SK-N-SH (cell line): ENCODE data around the gene RLF. TPM values are rescaled to one million over a fixed set of nuclear protein-coding genes. Genes with fewer than 3 reads are reported as not detected.
A peak's percentile ranks its signal among the peaks of the same experiment; 100 is the strongest.

Experiments used
- CTCF ChIA-PET: fragments of 300-600, 350-600 bp; formaldehyde crosslinking; extraction: SDS; loops from one replicate; lab custom pipeline; 2021; lab: Yijun Ruan, JAX
- POLR2A ChIA-PET: fragments of 350-600 bp; sonication (Branson Sonifier 250); formaldehyde crosslinking; extraction: SDS; loops from one replicate; lab custom pipeline; 2020; ENCODE audit warnings: antibody characterized with exemption, inconsistent platforms; lab: Yijun Ruan, JAX
- DNase-seq: peaks from one replicate; pipeline ENCODE4 v3.0.0; 2012
- H2AFZ ChIP-seq: fragments of 200-600 bp; sonication (generic); 2 replicates; pipeline ENCODE4 v1.8.1; 2016; ENCODE audit warnings: antibody characterized with exemption, mild to moderate bottlenecking, low read depth
- H3F3A ChIP-seq: fragments of 200-600 bp; sonication (generic); replicated peaks from 2 replicates; pipeline ENCODE3; 2016; ENCODE audit warnings: antibody characterized with exemption, mild to moderate bottlenecking; ENCODE audit not compliant: insufficient read depth
- H3K27ac ChIP-seq, 2 experiments: fragments of 200-500 bp in 1 of 2; fragments of 200-600 bp in 1 of 2; sonication (Bioruptor generic) in 1 of 2; sonication (generic), shearing (Covaris generic) in 1 of 2; 2 replicates each; pipeline versions ENCODE4 v1.5.1 to v1.6.1; 2014 to 2016; ENCODE audit warnings: low read depth in 2 of 2, inconsistent platforms in 1 of 2, low read length in 1 of 2, mild to moderate bottlenecking in 1 of 2, mixed read lengths in 1 of 2
- H3K27me3 ChIP-seq: fragments of 200-600 bp; sonication (generic), shearing (Covaris generic); 2 replicates; pipeline ENCODE4 v1.6.1; 2016; ENCODE audit warnings: mixed run types; ENCODE audit not compliant: insufficient read depth
- H3K36me3 ChIP-seq, 2 experiments: fragments of 200-500 bp in 1 of 2; fragments of 200-600 bp in 1 of 2; sonication (Bioruptor generic) in 1 of 2; sonication (generic) in 1 of 2; replicated peaks in 1 of 2; 2 replicates each; pipeline versions ENCODE3 to v1.5.1; 2014 to 2016; ENCODE audit warnings: low read length in 1 of 2, mild to moderate bottlenecking in 1 of 2; ENCODE audit not compliant: insufficient read depth in 2 of 2, control insufficient read depth in 1 of 2
- H3K4me1 ChIP-seq, 2 experiments: fragments of 200-500 bp in 1 of 2; fragments of 200-600 bp in 1 of 2; sonication (Bioruptor generic) in 1 of 2; sonication (generic), shearing (Covaris generic) in 1 of 2; 2 replicates each; pipeline versions ENCODE4 v1.5.1 to v1.6.1; 2014 to 2016; ENCODE audit warnings: low read depth in 1 of 2, low read length in 1 of 2, mixed run types in 1 of 2; ENCODE audit not compliant: insufficient read depth in 2 of 2, control insufficient read depth in 1 of 2
- H3K4me2 ChIP-seq: fragments of 200-600 bp; sonication (generic), shearing (Covaris generic); 2 replicates; pipeline ENCODE4 v1.6.1; 2017; ENCODE audit warnings: mixed run types
- H3K4me3 ChIP-seq, 2 experiments: fragments of 200-500 bp in 1 of 2; fragments of 200-600 bp in 1 of 2; sonication (Bioruptor generic) in 1 of 2; sonication (generic), shearing (Covaris generic) in 1 of 2; 2 replicates each; pipeline versions ENCODE4 v1.5.1 to v1.8.1; 2014 to 2016; ENCODE audit warnings: low read depth in 2 of 2, inconsistent platforms in 1 of 2, low read length in 1 of 2, mild to moderate bottlenecking in 1 of 2, mixed read lengths in 1 of 2, moderate library complexity in 1 of 2
- H3K79me2 ChIP-seq: fragments of 200-600 bp; sonication (generic); 2 replicates; pipeline ENCODE4 v1.8.1; 2017; ENCODE audit warnings: mild to moderate bottlenecking; ENCODE audit not compliant: insufficient read depth
- H3K9ac ChIP-seq: fragments of 200-600 bp; sonication (generic); 2 replicates; pipeline ENCODE4 v1.6.1; 2017; ENCODE audit warnings: mixed run types
- H3K9me2 ChIP-seq: fragments of 200-600 bp; sonication (generic); 2 replicates; pipeline ENCODE4 v1.6.1; 2017; ENCODE audit warnings: mixed run types
- H3K9me3 ChIP-seq: fragments of 200-600 bp; sonication (generic); 2 replicates; pipeline ENCODE4 v1.6.1; 2017; ENCODE audit warnings: mixed run types, mild to moderate bottlenecking, moderate library complexity
- H4K20me1 ChIP-seq: fragments of 200-600 bp; sonication (generic); 2 replicates; pipeline ENCODE4 v1.6.1; 2017; ENCODE audit warnings: mild to moderate bottlenecking, mixed run types; ENCODE audit not compliant: insufficient read depth
- CHD2 ChIP-seq: fragments of 150-350 bp; IDR thresholded peaks from 2 replicates; pipeline ENCODE4 v1.6.1; 2018; ENCODE audit warnings: low read length; ENCODE audit not compliant: partially characterized antibody
- CTCF ChIP-seq: fragments of 200-600 bp; sonication (generic); IDR thresholded peaks from 2 replicates; pipeline ENCODE4 v1.6.1; 2017; ENCODE audit warnings: antibody characterized with exemption, mild to moderate bottlenecking, moderate library complexity
- ELF1 ChIP-seq: IDR thresholded peaks from 2 replicates; pipeline ENCODE4 v1.4.0; 2012
- EP300 ChIP-seq, 2 experiments: IDR thresholded peaks; 2 replicates each; pipeline versions ENCODE4 v1.4.0 to v1.6.1; 2012; ENCODE audit warnings: borderline replicate concordance in 1 of 2, low read depth in 1 of 2, low read length in 1 of 2
- FOXJ3 ChIP-seq: sonication (generic); formaldehyde crosslinking; IDR thresholded peaks from 2 replicates; pipeline ENCODE4 v1.5.1; 2020; ENCODE audit warnings: mild to moderate bottlenecking, missing genetic modification reagents
- IRF3 ChIP-seq: fragments of 150-350 bp; IDR thresholded peaks from 2 replicates; pipeline ENCODE4 v1.6.1; 2016; ENCODE audit warnings: mild to moderate bottlenecking, low read depth, low read length
- MAX ChIP-seq: IDR thresholded peaks from 2 replicates; pipeline ENCODE4 v1.4.0; 2012; ENCODE audit warnings: low read depth
- MEF2A ChIP-seq: IDR thresholded peaks from 2 replicates; pipeline ENCODE4 v1.4.0; 2012; ENCODE audit warnings: low read depth, borderline replicate concordance
- MXI1 ChIP-seq: IDR thresholded peaks from 2 replicates; pipeline ENCODE4 v1.6.1; 2012; ENCODE audit warnings: mild to moderate bottlenecking, low read depth, low read length, improper control_type of control experiment
- NFIC ChIP-seq: IDR thresholded peaks from 2 replicates; pipeline ENCODE4 v1.4.0; 2012; ENCODE audit warnings: borderline replicate concordance
- PBX3 ChIP-seq: IDR thresholded peaks from 2 replicates; pipeline ENCODE4; 2012
- POLR2AphosphoS5 ChIP-seq: IDR thresholded peaks from 2 replicates; pipeline ENCODE4 v1.6.1; 2012; ENCODE audit warnings: low read depth, low read length
- RXRA ChIP-seq: IDR thresholded peaks from 2 replicates; pipeline ENCODE4 v1.4.0; 2012; ENCODE audit warnings: low read depth, mild to moderate bottlenecking, borderline replicate concordance
- SIN3A ChIP-seq: IDR thresholded peaks from 2 replicates; pipeline ENCODE4 v1.6.1; 2012; ENCODE audit warnings: low read depth, mild to moderate bottlenecking, low read length, moderate library complexity, borderline replicate concordance
- SMC3 ChIP-seq: IDR thresholded peaks from 2 replicates; pipeline ENCODE4 v1.6.1; 2012; ENCODE audit warnings: low read depth, low read length, improper control_type of control experiment
- TAF1 ChIP-seq: IDR thresholded peaks from 2 replicates; pipeline ENCODE4 v1.6.1; 2012; ENCODE audit warnings: low read depth, mild to moderate bottlenecking, low read length, moderate library complexity, borderline replicate concordance
- TCF12 ChIP-seq: IDR thresholded peaks from 2 replicates; pipeline ENCODE4 v1.4.0; 2012
- TEAD4 ChIP-seq: IDR thresholded peaks from 2 replicates; pipeline ENCODE4 v1.4.0; 2012; ENCODE audit warnings: mild to moderate bottlenecking, borderline replicate concordance; ENCODE audit not compliant: insufficient read depth
- ZBTB33 ChIP-seq: IDR thresholded peaks from 2 replicates; pipeline ENCODE4 v1.4.0; 2012; ENCODE audit warnings: low read depth, borderline replicate concordance
- WGBS: methylation state at CpG from one replicate; pipeline ENCODE4 v1.1.6; 2017; ENCODE audit warnings: low lambda C conversion rate; 5-methylcytosine and 5-hydroxymethylcytosine counted together
- polyA plus RNA-seq, 3 experiments: library from polyadenylated mRNA; depleted of rRNA; stranded (reverse); fragments of >200 nt; gene quantifications; 2 replicates each; pipeline ENCODE4 v1.2.3, GENCODE V29; 2012

RLF gene
- polyA plus RNA-seq, 1 of the 3 experiments (the other 2 are of a cell fraction) = 2.3 TPM

- CTCF ChIA-PET = interaction anchor here (1.1 to 1.2 kb wide), 2 partner anchors 74 to 120 kb away, joined by 3 to 4 read pairs; no protein-coding TSS in a partner anchor
- no peaks in the 10 kb centered on the region for H3K27me3 ChIP-seq
- peaks cover 47 to 56% of the 10 kb centered on the region in 2 experiments for H3K36me3 ChIP-seq
- H3F3A ChIP-seq = peaks cover 28% of the 10 kb centered on the region
- H3K27ac ChIP-seq = no peak overlapping the region
- H3K9me2 ChIP-seq = no peaks in the 10 kb centered on the region
- TF ChIP-seq SIN3A (no peak), CTCF (no peak), TCF12 (no peak), CHD2 (no peak), MAX (no peak), RXRA (no peak), MXI1 (no peak), PBX3 (no peak), SMC3 (no peak), ELF1 (no peak), MEF2A (no peak), TAF1 (no peak)
- no peak overlapping the region for H3K9ac ChIP-seq
- H2AFZ ChIP-seq = no peak overlapping the region
- H3K4me1 ChIP-seq = peaks cover 3% of the 10 kb centered on the region in 2 experiments; a peak in 3 of 4 replicates
- 0 out of 2 replicates have a peak, but pooled peaks cover 4% of the 10 kb centered on the region for H4K20me1 ChIP-seq
- H3K4me3 ChIP-seq = no peak overlapping the region
- WGBS = 90% methylated on average over 3 of the region's 3 CpGs
- no peaks in the 10 kb centered on the region for H3K9me3 ChIP-seq
- H3K4me2 ChIP-seq = no peak overlapping the region
- DNase-seq = no peak
- POLR2A ChIA-PET = no interaction called here
- H3K79me2 ChIP-seq = peaks cover 74% of the 10 kb centered on the region
Measured at GRCh38 chr1:40264354-40264781, 103.2 kb downstream of the RLF start.

GRCh38 chr1:40265298-40265697 is 104.1 kb downstream of the RLF start:
- H4K20me1 ChIP-seq = 0 out of 2 replicates have a peak, but pooled peaks cover 4% of the 10 kb centered on the region
- no peak for DNase-seq
- peak overlapping the region in 1 of 2 experiments; percentile 99; a peak in 2 of 4 replicates for H3K27ac ChIP-seq
- H3K4me3 ChIP-seq = no peak overlapping the region
- ChIA-PET POLR2A (no interaction called here), CTCF (interaction anchor here (0.6 to 1.4 kb wide), 5 partner anchors 73 to 713 kb away, joined by 3 to 4 read pairs (median 3); no protein-coding TSS in a partner anchor)
- peaks cover 28% of the 10 kb centered on the region for H3F3A ChIP-seq
- no peak overlapping the region for H3K4me2 ChIP-seq
- no peaks in the 10 kb centered on the region for H3K9me2 ChIP-seq
- H3K27me3 ChIP-seq = no peaks in the 10 kb centered on the region
- peaks cover 55 to 62% of the 10 kb centered on the region in 2 experiments for H3K36me3 ChIP-seq
- no peak overlapping the region for H3K9ac ChIP-seq
- H2AFZ ChIP-seq = no peak overlapping the region
- peaks cover 65% of the 10 kb centered on the region for H3K79me2 ChIP-seq
- no peaks in the 10 kb centered on the region for H3K9me3 ChIP-seq
- H3K4me1 ChIP-seq = no peaks in the 10 kb centered on the region; a peak in 2 of 4 replicates
- TF ChIP-seq ELF1 (no peak), CTCF (no peak), FOXJ3 (no peak), ZBTB33 (no peak), TEAD4 (no peak), POLR2AphosphoS5 (no peak), TCF12 (no peak), EP300 (IDR thresholded peaks at IDR 0.05; ENCODE audit: borderline replicate concordance in 1 of 2, low read depth in 1 of 2, low read length in 1 of 2) (no peak), SMC3 (no peak), TAF1 (no peak), IRF3 (no peak), NFIC (no peak), MXI1 (no peak)
